Caki2 (cell line): ENCODE results near the gene PCK1. TPM values are rescaled to one million over a fixed set of nuclear protein-coding genes. Genes with fewer than 3 reads are reported as not detected.

ENCODE experiments used
- DNase-seq: peaks from one replicate; pipeline ENCODE4 v3.0.0-alpha.2; 2015; ENCODE audit warnings: low read depth
- in situ Hi-C: cut with HindIII; loops from 2 replicates; pipeline ENCODE4 v1.10.0; 2016; ENCODE audit warnings: low sequenced_read_pairs, low pct_unique_long_range_greater_than_20kb, mixed read lengths
- total RNA-seq: library from RNA; depleted of rRNA; stranded (reverse); fragments of >200 nt; shearing (Covaris generic); gene quantifications from 2 replicates; pipeline ENCODE4 v1.2.3, GENCODE V29; 2014; ENCODE audit warnings: low replicate concordance

Gene PCK1
- total RNA-seq, 1 experiment from 2014 or later = 1.0 TPM

DNA sequence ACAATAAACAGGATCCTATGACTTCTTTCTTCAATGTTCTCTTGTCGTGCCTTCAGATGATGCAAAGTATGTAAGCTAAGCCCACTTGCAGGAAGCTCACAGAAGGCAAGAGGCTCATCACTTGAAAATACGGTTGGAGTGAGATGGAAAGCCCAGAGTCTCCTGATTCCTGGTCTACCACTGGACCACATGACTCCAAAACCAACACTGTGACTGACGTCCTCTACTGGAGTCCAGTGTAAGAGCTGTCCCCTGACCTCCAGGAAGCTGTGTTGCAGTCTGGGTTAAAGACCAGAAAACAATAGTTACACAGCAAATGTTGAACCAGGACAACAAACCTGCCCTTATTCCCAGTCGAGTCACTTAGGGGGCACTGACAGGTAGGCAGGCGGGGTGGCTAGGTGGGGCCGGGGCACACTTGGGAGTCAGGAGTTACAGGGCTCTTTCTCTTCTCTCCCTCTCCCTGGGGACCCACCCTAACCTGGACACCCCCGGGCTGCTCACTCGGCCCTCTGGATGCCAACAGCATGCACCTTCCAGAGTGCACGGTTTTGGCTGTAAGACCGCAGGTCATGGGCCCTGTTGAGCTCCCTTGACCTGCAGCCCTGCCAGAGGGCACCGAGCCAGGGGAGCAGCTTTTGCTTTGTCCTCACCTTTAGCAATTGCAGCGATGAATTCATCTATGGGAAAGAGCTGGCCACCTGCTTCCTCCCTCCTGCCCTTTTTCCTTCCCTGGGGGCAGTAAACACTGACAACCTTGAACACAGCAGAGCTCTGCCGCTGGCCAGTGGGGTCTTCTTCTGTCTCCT, 7.4 kb downstream of the PCK1 start:
- DNase-seq = no peak
- in situ Hi-C loops = no loop called here

DNA sequence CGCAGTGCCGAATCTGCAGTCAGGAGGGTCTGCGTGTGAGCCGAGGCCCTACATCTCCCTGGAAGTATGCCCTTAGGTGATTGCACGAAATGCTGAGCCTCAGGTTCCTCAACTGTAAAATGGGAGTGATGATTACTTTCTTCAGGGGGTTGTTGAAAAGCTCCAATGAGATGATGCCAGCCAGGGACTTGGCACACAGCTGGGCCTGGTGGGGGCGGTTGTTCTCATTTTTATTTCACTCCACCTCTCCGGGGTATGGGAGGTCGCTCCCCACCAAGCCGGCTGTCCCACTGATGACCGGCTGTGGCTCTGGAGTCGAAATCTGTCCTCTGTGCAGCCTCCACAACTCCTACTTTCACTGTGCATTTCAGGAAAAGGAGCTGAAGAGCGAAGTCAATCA, 8.1 kb downstream of the PCK1 start:
- DNase-seq = no peak
- in situ Hi-C loops = no loop called here

DNA sequence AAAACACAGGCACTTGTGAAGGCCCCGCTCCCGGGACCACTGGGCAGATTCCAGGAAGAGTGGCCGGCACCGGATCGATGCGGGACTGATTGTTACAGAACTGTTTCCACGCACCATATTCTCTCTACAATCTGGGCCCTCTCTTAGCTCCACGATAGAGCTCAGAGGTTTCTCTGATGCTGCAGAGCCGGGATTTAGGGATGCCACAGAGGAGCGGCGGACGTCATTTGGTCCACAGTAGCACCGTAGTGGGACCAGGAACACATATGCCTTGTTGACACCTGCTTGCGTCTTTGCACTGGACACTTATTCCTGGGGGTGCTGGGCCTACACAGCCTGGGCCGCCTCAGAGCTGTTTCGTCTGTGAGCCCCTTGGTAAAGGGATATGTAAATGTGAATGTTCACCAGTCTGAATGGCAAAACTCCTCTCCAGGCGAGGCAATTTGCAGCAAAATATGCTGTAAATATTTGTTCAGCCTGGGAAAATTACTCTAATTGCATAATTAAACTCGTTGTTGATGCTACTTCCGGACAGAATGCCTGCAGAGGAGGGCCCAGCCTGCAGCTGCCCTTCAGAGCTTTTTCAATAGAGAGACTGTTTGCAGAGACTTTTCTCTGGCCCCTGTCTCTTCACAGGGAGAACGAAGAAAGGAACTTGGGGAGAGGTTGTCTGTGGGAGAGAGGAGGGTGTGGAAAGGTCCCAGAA, 9.4 kb downstream of the PCK1 start:
- no peak for DNase-seq
- in situ Hi-C loops = no loop called here

DNA sequence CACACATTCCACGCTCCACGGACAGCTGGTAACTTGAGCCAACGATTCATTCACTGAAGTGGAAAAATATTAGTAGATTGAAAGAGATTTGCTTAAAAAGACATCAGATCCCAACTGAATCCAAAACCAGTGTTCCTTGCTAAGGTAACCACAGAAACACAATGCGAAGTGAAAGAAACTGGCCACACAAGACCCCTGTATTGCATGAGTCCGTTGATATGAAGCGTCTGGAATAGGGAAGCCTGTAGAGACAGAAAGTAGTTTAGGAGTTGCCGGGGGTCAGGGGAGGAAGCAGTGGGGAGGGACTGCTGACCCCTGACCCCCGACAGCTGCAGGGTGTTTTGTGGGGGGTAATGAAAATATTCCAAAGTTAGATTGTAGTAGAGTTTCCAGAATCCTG, 10.0 kb downstream of the PCK1 start:
- in situ Hi-C loops = no loop called here
- no peak for DNase-seq

DNA sequence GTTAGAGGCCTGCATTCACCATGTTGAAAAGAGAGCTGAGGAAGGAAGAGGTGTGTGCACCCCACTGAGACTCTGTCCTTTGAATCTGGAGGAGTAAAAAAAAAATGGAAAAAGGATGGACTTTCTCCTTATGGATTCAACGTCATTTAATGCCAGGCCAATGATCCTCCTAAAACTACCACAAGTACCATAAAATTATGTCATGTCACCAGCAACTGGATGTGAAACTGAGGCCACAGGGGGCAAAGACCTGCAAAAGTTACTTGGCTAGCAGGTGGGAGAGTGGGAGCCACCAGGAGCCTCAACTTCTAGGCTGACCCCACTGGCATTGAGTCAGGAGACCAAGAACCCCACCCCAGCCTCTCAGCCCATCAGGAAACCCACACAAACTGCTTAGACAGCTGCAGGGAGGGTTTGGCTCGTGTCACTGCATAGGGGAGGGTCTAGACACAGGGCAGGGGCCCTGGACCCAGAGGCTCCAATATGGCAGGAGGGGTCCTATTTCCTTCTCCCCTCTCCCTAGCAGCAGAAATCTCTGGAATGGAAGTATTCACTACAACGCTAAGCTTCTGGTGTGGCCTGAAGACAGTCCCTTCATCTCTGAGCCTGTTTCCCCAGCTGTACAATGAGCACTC, 11.0 kb downstream of the PCK1 start:
- no peak for DNase-seq
- in situ Hi-C loops = no loop called here

DNA sequence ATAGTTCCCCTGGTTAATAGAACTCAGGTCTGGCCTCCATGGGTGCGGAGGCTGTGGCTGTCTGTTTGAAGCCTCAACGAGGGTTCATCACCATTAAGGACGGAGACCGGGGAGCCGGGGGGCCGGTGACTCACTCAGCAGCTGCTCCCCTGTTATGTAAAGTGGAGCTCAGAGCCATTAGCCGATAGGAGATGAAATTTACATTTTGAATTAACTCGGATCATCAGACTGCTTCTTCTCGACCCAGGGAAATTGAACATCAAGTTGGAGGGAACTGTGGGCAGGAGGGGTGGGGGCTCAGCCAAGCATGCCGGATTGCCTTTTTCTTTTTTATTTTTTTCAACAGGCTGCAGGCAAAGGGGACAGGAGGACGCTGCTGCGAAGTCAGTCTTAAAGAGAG, 12.3 kb downstream of the PCK1 start:
- in situ Hi-C loops = no loop called here
- DNase-seq = no peak

DNA sequence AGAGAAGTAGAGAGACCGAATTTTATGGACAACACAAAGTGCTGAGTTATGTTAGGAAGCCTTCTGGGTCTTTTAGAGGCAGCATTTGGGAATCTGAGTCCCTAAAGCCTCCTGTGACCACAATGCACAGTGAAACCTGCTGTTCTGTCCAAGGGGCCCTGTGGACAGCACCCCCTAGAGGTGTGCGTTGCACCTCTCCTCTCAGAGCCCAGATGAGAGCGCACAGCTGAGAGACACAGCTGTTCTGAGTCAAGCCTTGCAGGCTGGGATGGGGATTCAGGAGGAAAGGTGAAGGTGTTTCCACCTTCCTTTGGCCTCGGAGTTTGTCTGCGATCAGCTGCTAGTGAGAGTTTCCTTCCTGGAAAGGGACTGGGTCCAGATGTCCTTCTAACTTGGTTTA, 13.0 kb downstream of the PCK1 start:
- in situ Hi-C loops = no loop called here
- DNase-seq = no peak

DNA sequence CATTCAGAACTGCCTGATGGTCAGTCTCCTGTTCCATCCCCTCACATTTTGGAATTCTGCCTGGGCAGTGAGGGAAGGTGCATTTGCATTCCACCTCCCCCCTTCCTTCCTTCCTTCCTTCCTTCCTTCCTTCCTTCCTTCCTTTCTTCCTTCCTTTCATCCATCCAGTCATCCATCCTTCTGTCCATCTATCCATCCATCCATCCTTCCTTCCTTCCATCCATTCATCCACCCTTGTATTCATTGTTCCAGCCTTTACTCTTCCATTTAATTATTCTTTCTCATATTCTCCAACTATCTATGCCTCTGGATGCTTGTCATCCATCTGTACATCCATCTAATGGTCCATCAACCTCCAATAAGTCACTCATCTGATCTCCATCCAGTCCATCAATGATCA, 14.0 kb downstream of the PCK1 start:
- no peak for DNase-seq
- in situ Hi-C loops = no loop called here

DNA sequence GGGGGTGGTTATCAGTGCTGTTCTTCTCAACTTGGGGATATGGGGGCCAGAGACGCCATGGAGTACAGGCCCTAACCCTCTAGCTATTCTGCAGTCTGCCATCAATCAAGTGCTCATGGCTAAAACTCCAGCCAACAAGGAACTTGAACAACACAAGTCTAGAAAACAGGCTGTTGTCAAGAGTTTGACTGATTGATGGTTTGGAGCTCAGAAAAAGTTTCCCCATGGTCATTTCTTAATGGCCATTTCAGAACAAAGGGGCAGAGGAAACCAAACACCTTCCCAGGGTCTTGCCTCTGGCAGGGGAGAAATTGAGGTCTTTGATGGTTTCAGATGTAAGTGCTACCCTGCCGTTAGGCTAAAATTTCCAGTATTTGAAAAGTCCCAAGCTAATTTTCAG, 15.1 kb downstream of the PCK1 start:
- in situ Hi-C loops = no loop called here

DNA sequence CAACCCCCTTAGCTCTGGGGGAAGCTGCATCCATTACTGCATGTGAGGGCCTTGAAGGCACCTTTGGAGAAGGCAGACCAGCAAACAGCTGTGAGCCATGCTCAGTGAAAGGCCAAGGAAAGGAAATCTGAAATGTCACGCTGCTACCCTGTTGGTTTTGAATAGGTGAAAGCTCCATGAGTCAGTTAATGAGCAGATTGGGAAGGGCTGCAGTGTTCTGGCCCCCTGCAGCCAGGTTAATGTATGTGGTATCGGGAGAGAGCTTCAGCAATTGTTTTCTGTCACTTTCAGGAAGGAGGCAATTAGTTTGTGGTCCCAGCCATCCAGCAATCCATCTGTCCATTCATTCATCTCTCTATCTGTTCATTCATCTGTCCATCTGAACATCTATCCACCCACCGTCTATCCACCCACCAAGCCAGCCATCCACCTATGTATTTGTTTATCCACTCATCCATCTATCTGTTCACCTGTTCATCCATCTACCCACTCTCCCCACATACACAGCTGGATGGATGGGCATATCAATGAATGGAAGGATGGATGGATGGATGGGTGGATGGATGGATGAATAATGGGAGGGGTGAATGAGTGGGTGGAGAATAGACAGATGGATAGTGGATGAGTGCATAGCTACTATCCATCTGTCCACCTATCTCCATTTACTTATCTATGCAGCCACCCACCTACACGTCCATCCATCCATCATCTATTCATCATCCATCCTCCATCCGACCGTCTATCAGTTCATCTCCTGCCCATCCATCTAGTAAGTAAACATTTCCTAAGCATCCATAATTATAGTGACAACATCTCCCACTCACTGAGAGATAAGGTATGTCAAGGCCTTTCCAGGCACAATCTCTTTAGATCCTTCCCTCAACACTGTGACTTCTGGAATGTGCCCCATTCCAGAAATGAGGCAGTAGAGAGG, 16.0 kb downstream of the PCK1 start:
- in situ Hi-C loops = no loop called here
- no peak for DNase-seq

More for the DNA sequence above, 15.1 kb downstream of the PCK1 start:
- DNase-seq = no peak

DNA sequence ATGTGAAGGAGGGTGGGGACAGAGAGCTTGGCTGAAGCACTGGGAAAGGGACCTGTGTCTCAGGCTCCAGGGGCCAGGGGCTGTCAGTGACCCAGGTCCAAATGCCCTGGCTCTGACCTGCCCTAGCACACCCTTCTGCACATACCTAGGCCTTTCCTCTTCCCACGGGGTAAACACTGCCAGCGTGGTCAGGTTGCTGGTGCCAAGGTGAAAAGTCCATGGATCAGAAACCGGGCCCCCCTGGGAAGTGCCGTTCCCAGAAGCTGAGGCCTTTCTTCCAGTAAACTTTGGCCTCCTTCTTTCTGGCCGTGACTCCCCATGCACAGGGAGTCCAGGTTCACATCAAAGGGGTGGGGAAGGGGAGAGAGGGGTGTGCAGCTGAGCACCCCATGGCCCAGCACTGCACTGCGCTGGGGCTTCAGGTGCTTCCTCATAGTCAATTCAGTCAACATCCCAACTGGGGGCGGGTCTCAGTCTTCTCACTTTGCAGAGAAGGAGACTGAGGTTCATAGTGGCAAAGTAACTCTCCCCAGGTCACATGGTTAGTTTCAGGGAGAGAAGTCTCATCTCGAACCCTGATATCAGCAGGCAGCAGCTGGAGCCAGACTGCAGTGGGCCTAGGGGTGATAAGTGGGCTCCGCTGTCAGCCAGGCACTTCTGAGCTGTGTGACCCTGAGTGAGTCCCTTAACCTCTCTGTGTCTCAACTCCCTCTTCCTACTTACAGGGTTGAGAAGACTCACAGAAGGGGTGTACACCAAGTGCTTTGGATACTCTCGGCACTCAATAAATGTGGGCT, 17.0 kb downstream of the PCK1 start:
- DNase-seq = no peak
- in situ Hi-C loops = no loop called here

DNA sequence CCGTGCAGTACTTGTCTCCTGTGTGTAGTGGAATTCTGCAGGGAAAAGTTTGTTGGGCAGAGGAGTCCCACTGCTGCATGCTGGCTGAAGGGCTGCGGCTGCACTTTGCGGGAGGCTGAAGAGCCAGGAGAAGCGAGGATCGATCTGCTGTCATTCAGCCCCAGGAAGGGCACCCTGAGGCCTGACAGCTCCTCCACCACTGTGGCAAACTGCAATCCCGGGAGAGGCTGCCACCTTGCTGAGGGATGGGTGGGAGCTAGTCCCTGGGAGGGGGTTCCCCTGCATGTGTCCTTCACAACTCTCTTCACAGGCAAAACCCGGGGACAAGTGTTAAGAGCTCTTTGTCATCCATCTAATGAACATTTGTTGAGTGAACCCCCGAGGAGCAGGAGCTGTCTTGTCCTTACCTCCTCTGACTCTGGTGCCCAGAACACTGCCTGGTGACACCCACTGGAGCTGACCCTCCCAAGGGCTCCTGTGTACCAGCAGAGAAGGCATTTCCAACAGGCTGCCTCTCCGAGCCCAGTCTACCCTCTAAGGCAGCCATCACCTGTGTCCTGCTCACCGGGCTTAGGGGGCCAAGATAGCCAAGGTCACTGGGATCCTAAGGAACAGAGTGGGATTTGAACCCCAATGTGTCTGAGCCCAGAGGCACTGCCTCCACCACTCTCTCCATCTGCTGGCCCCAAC, 17.7 kb downstream of the PCK1 start:
- DNase-seq = no peak
- in situ Hi-C loops = no loop called here

DNA sequence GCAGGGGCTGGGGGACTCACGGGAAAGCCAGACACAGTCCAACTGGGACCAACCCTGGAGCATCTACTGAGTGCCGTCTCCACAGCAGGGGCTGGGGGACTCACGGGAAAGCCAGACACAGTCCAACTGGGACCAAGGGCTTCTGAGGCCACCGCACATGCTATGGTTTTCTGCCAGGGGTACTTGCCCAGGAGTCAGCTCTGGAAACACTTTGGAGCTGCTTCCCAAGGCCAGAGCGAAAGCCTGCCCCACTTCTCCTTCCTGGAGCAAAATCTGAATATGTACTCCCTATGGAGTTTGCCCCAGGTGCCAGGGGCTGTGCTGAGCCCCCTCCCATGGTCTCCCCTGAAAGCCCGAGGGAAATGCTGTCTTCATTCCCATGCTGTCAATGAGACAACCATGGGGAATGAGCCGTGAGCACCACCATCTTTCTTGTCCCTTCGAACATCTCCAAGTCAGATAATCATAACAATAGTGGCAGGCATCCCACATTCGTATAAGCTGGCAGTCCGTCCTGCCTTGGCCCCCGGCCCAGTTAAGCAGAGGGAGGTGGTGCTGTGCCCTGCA, 18.5 kb downstream of the PCK1 start:
- DNase-seq = no peak
- in situ Hi-C loops = no loop called here

DNA sequence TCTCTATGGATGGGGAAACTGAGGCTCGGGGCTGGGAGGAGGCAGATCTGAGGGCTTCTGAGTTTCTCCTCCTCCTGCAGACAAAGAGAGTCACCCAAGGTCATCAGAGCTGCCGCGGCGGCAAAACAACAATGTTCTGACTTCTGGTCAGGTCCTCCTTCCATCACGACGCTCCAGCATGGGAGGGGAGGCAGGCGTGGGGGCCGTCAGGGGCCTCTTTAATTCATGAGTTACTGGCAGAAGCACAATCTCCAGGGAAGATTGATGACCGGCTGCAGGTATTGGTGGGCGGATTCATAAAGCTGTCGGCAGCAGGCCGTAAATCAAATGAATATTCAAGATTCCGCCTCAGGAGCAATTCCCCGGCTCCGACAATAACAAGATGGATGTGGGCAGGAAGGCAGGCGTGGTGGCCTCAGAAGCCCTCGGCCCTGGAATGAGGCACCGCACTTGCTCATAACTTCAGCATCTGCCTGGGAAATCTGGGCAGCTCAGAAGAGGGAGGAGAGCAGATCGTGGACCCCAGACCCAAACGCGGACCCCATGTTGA, 19.1 kb downstream of the PCK1 start:
- in situ Hi-C loops = no loop called here
- no peak for DNase-seq

DNA sequence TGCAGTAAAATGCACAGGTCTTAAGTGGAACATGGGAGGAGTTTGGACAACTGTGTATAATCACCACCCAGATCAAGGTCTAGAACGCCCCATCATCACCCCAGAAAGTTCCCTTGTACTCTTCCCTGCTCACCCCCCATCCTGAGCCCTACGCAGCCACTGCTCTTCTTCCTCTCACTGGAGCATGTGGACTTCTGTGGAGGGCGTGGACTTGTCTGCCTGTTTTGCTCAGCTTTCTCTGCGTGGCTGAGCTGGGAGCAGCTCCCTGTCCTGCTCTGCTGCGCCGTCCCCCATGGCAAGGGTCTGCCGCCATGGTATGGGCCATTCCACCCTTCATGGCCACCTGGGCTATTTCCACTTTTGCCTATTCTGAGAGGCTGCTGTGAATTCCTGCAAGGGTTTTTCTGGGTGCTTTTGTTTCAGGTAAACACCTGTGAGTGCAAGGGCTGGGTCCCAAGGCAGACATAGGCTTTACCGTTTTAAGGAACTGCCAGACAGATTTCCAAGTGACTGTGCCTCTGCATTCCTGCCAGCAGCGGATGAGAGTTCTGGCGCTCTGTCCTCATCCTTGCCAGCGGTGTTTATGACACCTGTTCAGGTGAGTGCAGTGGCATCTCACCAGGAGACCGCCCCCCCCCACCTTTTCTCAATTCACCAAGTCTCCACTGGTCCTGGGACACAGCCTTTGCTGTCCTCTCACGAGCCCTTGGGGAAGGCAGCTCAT, 19.7 kb downstream of the PCK1 start:
- in situ Hi-C loops = no loop called here
- DNase-seq = no peak
